ENCODE measurements around the gene RRP12. TPM values are rescaled to one million over a fixed set of nuclear protein-coding genes. Genes with fewer than 3 reads are reported as not detected.
A peak's percentile ranks its signal among the peaks of the same experiment; 100 is the strongest.

RRP12 gene
- total RNA-seq, 1 donor from 2014 or later = 23.7 TPM

DNA sequence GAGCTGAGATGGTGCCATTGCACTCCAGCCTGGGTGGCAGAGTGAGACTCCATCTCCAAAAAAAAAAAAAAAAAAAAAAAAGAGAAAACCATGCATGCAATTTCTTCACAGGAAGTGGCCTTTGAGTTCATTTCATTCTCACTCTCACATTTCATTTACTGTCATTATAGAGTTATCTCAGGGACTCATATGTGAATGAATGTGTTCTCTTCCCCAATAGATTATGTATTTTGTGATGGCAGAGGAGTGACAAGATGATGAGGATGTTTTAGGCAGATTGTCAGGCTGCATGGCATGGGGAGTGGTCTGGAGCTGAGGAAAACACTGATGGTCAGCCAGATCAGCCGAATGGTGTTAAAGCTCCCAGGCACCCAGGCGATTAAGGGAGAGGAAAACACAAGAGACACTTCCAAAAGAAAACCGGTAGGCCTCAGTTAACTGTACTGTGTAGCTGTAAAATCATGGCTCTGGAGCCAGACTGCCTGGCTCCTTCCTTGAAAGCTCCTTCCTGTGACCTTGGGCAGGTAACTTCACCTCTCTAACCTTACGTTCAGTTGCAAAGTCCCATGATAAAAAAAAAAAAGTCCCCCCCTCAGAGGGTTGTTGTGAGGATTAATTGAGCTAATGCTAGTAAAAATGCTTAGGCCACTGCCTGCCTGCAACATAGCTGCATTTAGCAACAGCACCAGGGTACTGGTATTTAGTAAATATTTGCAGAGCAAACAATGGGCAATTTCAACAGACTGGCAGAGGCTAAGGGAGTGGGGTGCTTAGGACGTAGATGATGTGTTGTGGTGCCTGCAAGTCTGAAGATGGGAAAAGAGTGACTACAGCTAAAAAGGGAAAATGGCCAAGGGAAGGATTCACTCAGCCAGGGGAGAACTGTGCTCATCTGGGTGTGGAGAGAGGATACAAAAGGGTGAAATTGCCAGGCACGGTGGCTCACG lies 73.5 kb downstream of the RRP12 start:
- H3K9me3 ChIP-seq = no peaks in the 10 kb centered on the region
- ATAC-seq (peak; percentile 86), DNase-seq (no peak)
- H3K4me3 ChIP-seq = no peak overlapping the region
- H3K27ac ChIP-seq = peak overlapping the region; percentile 42
- TF ChIP-seq, protein P1, sequence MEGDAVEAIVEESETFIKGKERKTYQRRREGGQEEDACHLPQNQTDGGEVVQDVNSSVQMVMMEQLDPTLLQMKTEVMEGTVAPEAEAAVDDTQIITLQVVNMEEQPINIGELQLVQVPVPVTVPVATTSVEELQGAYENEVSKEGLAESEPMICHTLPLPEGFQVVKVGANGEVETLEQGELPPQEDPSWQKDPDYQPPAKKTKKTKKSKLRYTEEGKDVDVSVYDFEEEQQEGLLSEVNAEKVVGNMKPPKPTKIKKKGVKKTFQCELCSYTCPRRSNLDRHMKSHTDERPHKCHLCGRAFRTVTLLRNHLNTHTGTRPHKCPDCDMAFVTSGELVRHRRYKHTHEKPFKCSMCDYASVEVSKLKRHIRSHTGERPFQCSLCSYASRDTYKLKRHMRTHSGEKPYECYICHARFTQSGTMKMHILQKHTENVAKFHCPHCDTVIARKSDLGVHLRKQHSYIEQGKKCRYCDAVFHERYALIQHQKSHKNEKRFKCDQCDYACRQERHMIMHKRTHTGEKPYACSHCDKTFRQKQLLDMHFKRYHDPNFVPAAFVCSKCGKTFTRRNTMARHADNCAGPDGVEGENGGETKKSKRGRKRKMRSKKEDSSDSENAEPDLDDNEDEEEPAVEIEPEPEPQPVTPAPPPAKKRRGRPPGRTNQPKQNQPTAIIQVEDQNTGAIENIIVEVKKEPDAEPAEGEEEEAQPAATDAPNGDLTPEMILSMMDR (IDR thresholded peaks at IDR 0.05) = no peak
- H3K4me1 ChIP-seq = peaks cover 33% of the 10 kb centered on the region
- peaks cover 18% of the 10 kb centered on the region for H3K36me3 ChIP-seq
- no peaks in the 10 kb centered on the region for H3K27me3 ChIP-seq
- intact Hi-C loops (cut with DNase I) = no loop called here

DNA sequence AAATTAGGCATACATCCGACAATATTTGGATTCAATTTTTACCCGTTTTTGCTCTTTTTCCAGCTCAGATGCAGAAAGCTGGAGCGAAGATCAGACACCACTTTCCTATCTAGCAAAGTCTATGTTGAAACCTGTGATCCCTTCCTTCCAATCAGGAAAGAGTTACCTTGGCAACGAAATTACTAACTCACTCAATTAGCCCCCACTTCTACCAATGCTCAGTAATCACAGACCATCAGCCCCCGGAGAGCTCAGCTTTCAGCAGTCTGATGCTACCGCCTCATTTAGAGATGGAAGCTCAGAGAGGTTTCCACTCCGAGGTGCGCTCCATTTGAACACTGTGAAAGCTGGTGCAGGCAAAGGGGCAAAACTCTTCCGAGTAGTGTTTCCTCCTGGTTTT lies 75.4 kb downstream of the RRP12 start:
- Histone ChIP-seq H3K27me3 (no peaks in the 10 kb centered on the region), H3K9me3 (no peaks in the 10 kb centered on the region), H3K4me1 (peaks cover 31% of the 10 kb centered on the region), H3K36me3 (peaks cover 14% of the 10 kb centered on the region), H3K27ac (no peak overlapping the region), H3K4me3 (no peak overlapping the region)
- TF ChIP-seq, protein P1 (IDR thresholded peaks at IDR 0.05) = no peak
- ATAC-seq = no peak
- intact Hi-C loops (cut with DNase I) = no loop called here
- no peak for DNase-seq

DNA sequence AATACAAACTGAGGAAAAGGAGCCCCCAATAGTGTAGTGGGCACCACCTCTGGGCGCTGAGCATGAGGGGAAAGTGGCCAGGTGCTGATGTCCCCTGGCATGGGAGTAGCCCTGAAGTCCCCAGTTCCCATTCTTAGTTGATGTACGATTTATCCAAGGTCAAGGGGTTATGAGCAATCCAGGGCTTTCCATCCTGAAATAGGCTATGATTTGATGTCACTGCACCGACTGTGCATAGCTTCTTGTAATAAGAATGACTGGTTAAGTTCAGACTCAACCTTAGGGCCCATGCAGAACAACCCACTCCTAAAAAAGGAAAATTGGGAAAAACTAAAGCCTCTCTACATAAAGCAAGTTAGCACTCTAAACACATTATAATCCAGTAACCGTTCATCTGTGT lies 77.6 kb downstream of the RRP12 start:
- peaks cover 21% of the 10 kb centered on the region for H3K4me1 ChIP-seq
- ATAC-seq (no peak), DNase-seq (no peak)
- no peaks in the 10 kb centered on the region for H3K9me3 ChIP-seq
- H3K4me3 ChIP-seq = no peak overlapping the region
- TF ChIP-seq, protein P1 (IDR thresholded peaks at IDR 0.05) = no peak
- H3K36me3 ChIP-seq = peaks cover 3% of the 10 kb centered on the region
- intact Hi-C loops (cut with DNase I) = no loop called here
- no peak overlapping the region for H3K27ac ChIP-seq
- no peaks in the 10 kb centered on the region for H3K27me3 ChIP-seq

DNA sequence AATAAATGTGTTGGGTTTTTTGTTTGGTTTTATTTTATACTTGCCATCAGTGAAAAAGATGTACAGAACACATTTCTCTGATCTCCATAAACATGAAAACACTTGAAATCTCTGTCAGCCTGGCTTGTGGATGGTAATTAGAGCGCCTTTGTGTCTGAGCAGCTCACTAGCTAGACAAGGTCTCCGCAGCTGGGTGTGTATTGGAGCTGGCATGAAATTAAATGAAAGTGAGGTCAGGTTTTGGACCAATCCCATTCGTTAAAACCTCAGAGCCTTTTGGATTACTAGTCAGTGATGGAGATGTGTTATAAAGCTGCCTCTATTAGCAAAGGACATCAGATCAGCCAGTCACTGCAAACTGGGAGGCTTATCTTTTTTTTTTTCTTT lies 79.3 kb downstream of the RRP12 start:
- TF ChIP-seq, protein P1 (IDR thresholded peaks at IDR 0.05) = no peak
- Histone ChIP-seq H3K36me3 (no peaks in the 10 kb centered on the region), H3K27ac (peak overlapping the region; percentile 85), H3K4me1 (peaks cover 21% of the 10 kb centered on the region), H3K4me3 (peak overlapping the region; percentile 73), H3K27me3 (no peaks in the 10 kb centered on the region), H3K9me3 (no peaks in the 10 kb centered on the region)
- intact Hi-C loops (cut with DNase I) = no loop called here
- ATAC-seq (no peak), DNase-seq (no peak)

DNA sequence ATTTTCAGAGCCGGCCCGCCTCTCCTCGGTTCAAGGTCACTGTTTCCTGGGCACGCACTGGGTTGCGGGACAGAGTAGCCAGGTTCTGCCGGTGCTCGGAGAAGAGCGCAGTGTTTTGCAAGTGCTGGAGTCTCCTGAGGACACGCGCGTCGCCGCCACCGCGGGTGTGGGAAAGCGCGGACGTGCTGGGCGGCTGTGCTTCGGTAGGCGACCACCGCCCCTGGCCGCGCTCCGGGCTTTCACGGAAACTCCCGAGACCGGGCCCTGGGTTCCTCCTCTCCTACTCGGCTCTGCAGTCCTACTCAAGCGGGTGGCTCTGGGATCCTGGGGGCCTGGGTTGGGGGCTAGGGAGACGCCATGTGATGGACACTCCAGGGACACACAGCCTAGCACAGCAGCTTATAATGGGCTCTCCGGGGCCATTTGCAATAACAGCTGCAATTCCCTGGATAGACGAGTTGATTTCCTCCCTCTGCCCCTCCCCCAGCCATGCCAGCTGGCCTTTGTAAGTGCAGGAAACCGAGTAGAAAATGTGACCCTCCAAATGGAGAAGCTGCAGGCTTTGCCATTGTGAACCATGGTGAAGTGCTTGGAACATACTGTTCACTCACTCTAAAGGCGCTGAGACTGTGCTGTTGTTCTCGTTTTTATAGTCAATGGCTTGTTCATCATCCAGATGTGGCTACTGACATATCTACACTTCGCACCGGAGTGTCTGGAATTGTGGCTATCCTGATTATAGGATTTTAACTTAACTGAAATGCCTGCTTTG lies 79.9 kb downstream of the RRP12 start:
- Histone ChIP-seq H3K9me3 (no peaks in the 10 kb centered on the region), H3K4me1 (peaks cover 21% of the 10 kb centered on the region), H3K36me3 (no peaks in the 10 kb centered on the region), H3K27me3 (no peaks in the 10 kb centered on the region), H3K4me3 (peak overlapping the region; percentile 73), H3K27ac (peak overlapping the region; percentile 85)
- TF ChIP-seq, protein P1 (IDR thresholded peaks at IDR 0.05) = no peak
- intact Hi-C loops (cut with DNase I) = no loop called here
- ATAC-seq (peak; percentile 33), DNase-seq (peak; percentile 73)

Data from upper lobe of right lung (tissue), 1 donor.